HL-60/S4 treated with phorbol 12-myristate 13-acetate at 8.2 ng/mL for 4 days and 3 days (cell line): ENCODE data around the gene TRIM9.

ENCODE experiments used
- in situ Hi-C: fragments of 300-500 bp; cut with MboI; formaldehyde crosslinking; loops from 2 replicates; pipeline ENCODE4 v1.15.0; 2022; ENCODE audit warnings: low sequenced_read_pairs

The TRIM9 gene

GRCh38 chr14:50937325-50937724 lies 157.6 kb downstream of the TRIM9 start:
- in situ Hi-C loops = no loop called here

- in situ Hi-C loops = no loop called here
Measured at GRCh38 chr14:50936882-50937281, 158.0 kb downstream of the TRIM9 start.

- in situ Hi-C loops = no loop called here
Measured at GRCh38 chr14:50936016-50936340, 158.9 kb downstream of the TRIM9 start.

GRCh38 chr14:50935126-50936015 lies 159.5 kb downstream of the TRIM9 start:
- in situ Hi-C loops = no loop called here

GRCh38 chr14:50932592-50933495 lies 162.1 kb downstream of the TRIM9 start:
- in situ Hi-C loops = no loop called here

GRCh38 chr14:50932156-50932555 lies 162.7 kb downstream of the TRIM9 start:
- in situ Hi-C loops = no loop called here

- in situ Hi-C loops = no loop called here
Measured at GRCh38 chr14:50931559-50931958, 163.3 kb downstream of the TRIM9 start.

- in situ Hi-C loops = no loop called here
Measured at GRCh38 chr14:50929506-50929905, 165.4 kb downstream of the TRIM9 start.

- in situ Hi-C loops = no loop called here
Measured at GRCh38 chr14:50928002-50928635, 166.8 kb downstream of the TRIM9 start.

GRCh38 chr14:50926851-50927386 lies 168.0 kb downstream of the TRIM9 start:
- in situ Hi-C loops = no loop called here
